ENCODE results near the gene P2RX1. TPM values are rescaled to one million over a fixed set of nuclear protein-coding genes. Genes with fewer than 3 reads are reported as not detected.

The P2RX1 gene
- polyA plus RNA-seq, 2 of the 4 experiments (the other 2 are of a cell fraction), result 0.05 to 0.13 TPM

DNA sequence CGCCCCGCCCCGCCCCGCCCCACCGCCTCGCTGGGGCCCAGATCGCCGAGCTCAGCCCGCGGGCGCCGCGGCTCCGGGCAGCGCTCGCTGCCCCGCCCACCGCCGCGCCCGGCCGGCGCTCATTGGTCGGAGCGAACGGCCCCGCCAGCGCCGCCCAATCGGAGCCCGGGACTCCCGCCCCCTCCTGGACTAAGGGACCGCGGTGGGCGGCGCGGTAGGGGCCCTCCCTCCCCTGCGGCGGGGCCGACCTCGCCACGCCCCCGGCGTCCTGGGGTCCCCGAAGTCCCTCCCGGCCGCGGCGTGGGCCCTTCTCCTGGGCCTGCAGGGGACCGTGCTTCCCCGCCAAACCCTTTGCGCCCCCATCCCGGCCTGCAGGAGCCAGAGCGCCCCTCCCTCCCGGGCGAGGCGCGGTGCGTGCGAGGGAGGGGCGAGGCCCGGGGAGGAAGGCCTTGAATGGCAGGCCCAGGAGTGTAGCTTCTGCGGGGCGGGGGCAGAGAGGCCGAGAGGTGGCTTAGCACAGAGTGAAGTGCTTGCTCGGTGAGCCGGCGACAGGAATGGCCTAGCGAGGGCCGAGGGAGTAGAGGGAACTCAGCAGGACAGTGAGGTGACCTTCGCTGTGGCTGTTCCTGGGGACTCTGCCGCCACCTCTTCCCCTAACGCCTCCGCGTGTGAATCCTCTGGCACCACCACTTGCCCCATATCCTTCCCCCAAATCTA lies 23.1 kb downstream of the P2RX1 start, which contains the start of gene CAMKK1 (continued):
- TF ChIP-seq HEYL (CRISPR knock-in tag; IDR thresholded peaks at IDR 0.05) (no peak), KDM1A (IDR thresholded peaks at IDR 0.05; ENCODE audit: low read depth) (no peak)

- peaks cover 63% of the 10 kb centered on the region for H3K4me1 ChIP-seq
- FAIRE-seq, result no peak
- ATAC-seq, result peak; percentile 48 to 68
Observed at GRCh38 chr17:3892095-3892998, 23.9 kb downstream of the P2RX1 start.

More at GRCh38 chr17:3892095-3892998, 23.9 kb downstream of the P2RX1 start:
- Histone ChIP-seq H3K4me2 (peak overlapping the region; percentile 94), H3K27ac (peak overlapping the region; percentile 87 to 89), H3K9me3 (no peaks in the 10 kb centered on the region), H3K4me3 (peak overlapping the region; percentile 79)
- POLR2A ChIA-PET, result interaction anchor here (1.7 kb wide), 1 partner anchor 47 kb away, joined by 3 read pairs; no protein-coding TSS in a partner anchor
- TF ChIP-seq MYC (IDR thresholded peaks at IDR 0.05; ENCODE audit: borderline replicate concordance, low read length) (peak; percentile 74; the same call in 1 of the 2 replicates), JUN (IDR thresholded peaks at IDR 0.05) (peak in 1 of 2 experiments; percentile 13; a peak in 1 of 5 replicates), SMC3 (IDR thresholded peaks at IDR 0.05) (0 out of 3 replicates have a peak, but pooled peaks have one; percentile 4), EHMT2 (IDR thresholded peaks at IDR 0.05; ENCODE audit: low read depth) (no peak), POLR2A (IDR thresholded peaks at IDR 0.05; ENCODE audit: low read length) (0 out of 2 replicates have a peak, but pooled peaks have one; percentile 28), HMGXB4 (CRISPR knock-in tag; IDR thresholded peaks at IDR 0.05; ENCODE audit: borderline replicate concordance) (no peak), ZC3H11A (IDR thresholded peaks at IDR 0.05) (no peak), BHLHE40 (IDR thresholded peaks at IDR 0.05; ENCODE audit: low read depth, low read length) (peak; percentile 59), MAX (IDR thresholded peaks at IDR 0.05) (peak; percentile 99), MAZ (IDR thresholded peaks at IDR 0.05; ENCODE audit: borderline replicate concordance, low read depth, low read length) (no peak), NPAS2 (CRISPR knock-in tag; IDR thresholded peaks at IDR 0.05; ENCODE audit: borderline replicate concordance) (peak; percentile 99), E2F6 (IDR thresholded peaks at IDR 0.05; ENCODE audit: borderline replicate concordance, low read depth) (peak; percentile 68; the same call in 1 of the 2 replicates), EP300 (IDR thresholded peaks at IDR 0.05) (no peak), GATA3 (IDR thresholded peaks at IDR 0.05; ENCODE audit: borderline replicate concordance) (0 out of 2 replicates have a peak, but pooled peaks have one; percentile 38)
- TF ChIP-seq, protein P1, sequence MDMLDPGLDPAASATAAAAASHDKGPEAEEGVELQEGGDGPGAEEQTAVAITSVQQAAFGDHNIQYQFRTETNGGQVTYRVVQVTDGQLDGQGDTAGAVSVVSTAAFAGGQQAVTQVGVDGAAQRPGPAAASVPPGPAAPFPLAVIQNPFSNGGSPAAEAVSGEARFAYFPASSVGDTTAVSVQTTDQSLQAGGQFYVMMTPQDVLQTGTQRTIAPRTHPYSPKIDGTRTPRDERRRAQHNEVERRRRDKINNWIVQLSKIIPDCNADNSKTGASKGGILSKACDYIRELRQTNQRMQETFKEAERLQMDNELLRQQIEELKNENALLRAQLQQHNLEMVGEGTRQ (IDR thresholded peaks at IDR 0.05), result peak; percentile 89
- TF ChIP-seq, protein P2, sequence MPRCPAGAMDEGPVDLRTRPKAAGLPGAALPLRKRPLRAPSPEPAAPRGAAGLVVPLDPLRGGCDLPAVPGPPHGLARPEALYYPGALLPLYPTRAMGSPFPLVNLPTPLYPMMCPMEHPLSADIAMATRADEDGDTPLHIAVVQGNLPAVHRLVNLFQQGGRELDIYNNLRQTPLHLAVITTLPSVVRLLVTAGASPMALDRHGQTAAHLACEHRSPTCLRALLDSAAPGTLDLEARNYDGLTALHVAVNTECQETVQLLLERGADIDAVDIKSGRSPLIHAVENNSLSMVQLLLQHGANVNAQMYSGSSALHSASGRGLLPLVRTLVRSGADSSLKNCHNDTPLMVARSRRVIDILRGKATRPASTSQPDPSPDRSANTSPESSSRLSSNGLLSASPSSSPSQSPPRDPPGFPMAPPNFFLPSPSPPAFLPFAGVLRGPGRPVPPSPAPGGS (IDR thresholded peaks at IDR 0.05), result peak; percentile 35; the same call in 2 of the 3 replicates
- 0% methylated on average over 24 of the region's 96 CpGs for WGBS (ENCODE audit: missing lambda C conversion rate)
- peak; percentile 88 to 89 for DNase-seq (ENCODE audit: low read depth in 1 of 2, low spot score in 1 of 2)
- CTCF ChIA-PET, result interaction anchor here (0.6 to 16.6 kb wide), 7 partner anchors 10 to 155 kb away, joined by 3 to 256 read pairs (median 10); partner anchors contain the start of gene P2RX1
